ENCODE data around the gene ATP6V0A1.
A peak's percentile ranks its signal among the peaks of the same experiment; 100 is the strongest.

DNA sequence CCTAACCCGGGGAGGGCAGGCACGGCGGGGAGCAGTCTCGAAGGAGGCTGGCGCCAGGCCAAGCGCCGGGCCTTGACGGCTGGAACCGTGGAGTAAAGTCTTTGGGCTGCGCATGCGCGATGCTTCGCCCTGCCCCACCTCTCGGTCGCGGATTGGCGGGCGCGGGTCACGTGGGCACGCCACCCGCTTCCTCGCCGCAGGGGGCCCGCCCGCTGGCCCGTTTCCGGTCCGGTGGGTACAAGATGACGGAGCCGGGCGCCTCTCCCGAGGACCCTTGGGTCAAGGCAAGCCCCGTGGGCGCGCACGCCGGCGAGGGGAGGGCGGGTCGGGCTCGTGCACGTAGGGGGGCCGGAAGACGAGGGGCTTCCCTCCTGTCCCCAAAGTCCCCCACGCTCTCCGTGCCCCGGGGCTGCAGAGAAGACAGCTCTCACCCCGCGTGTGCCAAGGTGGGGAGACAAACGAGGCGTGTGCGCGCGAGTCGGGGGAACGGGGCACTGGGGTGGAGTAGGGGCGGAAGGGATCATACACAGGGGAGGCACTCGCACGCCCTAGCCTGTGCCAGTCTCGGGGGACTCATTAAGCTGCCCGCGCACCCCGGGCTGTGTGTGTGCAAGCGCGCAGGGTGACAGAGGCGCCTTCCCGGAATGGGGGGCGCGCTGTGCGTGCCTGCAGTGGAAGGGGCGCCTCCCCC lies 108.3 kb downstream of the ATP6V0A1 start, which contains the start of gene MLX:
- TF ChIP-seq, protein P1, sequence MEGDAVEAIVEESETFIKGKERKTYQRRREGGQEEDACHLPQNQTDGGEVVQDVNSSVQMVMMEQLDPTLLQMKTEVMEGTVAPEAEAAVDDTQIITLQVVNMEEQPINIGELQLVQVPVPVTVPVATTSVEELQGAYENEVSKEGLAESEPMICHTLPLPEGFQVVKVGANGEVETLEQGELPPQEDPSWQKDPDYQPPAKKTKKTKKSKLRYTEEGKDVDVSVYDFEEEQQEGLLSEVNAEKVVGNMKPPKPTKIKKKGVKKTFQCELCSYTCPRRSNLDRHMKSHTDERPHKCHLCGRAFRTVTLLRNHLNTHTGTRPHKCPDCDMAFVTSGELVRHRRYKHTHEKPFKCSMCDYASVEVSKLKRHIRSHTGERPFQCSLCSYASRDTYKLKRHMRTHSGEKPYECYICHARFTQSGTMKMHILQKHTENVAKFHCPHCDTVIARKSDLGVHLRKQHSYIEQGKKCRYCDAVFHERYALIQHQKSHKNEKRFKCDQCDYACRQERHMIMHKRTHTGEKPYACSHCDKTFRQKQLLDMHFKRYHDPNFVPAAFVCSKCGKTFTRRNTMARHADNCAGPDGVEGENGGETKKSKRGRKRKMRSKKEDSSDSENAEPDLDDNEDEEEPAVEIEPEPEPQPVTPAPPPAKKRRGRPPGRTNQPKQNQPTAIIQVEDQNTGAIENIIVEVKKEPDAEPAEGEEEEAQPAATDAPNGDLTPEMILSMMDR (IDR thresholded peaks at IDR 0.05): peak; percentile 12
- TF ChIP-seq EZH2 (IDR thresholded peaks at IDR 0.05): no peak
- no peak for TF ChIP-seq EZH2phosphoT487 (IDR thresholded peaks at IDR 0.05)

All from neural progenitor cell (in vitro differentiated cells).